DMS153 (cell line): ENCODE measurements around the gene PROKR1.
A peak's percentile ranks its signal among the peaks of the same experiment; 100 is the strongest.
"Not testable (repeated sequence)": the region's sequence is repeated elsewhere in the genome, so short reads cannot be mapped to it uniquely, and the experiment has no call there.

Source experiments
- DNase-seq: peaks from one replicate; lab custom pipeline; 2025; lab: John Stamatoyannopoulos, UW

PROKR1 gene

GRCh38 chr2:68643011-68643873 is at the start of gene PROKR1:
PROKR1 (plus strand) TSS chr2:68643579; CDS start chr2:68645822, 2,243 bp downstream.
- DNase-seq = peak; percentile 14

GRCh38 chr2:68594041-68594440 is 49.3 kb upstream of the PROKR1 start:
- DNase-seq = no peak

GRCh38 chr2:68594674-68595492 is 48.5 kb upstream of the PROKR1 start:
- DNase-seq = no peak

GRCh38 chr2:68595493-68595785 is 47.9 kb upstream of the PROKR1 start:
- DNase-seq = not testable (repeated sequence)

GRCh38 chr2:68600495-68600894 is 42.9 kb upstream of the PROKR1 start:
- not testable (repeated sequence) for DNase-seq

- no peak for DNase-seq
Measured at GRCh38 chr2:68603059-68603458, 40.3 kb upstream of the PROKR1 start.

GRCh38 chr2:68604077-68604476 is 39.3 kb upstream of the PROKR1 start:
- no peak for DNase-seq

GRCh38 chr2:68605939-68606338 is 37.4 kb upstream of the PROKR1 start:
- no peak for DNase-seq

- no peak for DNase-seq
Measured at GRCh38 chr2:68606759-68607158, 36.6 kb upstream of the PROKR1 start.

GRCh38 chr2:68607837-68608236 is 35.5 kb upstream of the PROKR1 start:
- no peak for DNase-seq

GRCh38 chr2:68612765-68613519 is 30.4 kb upstream of the PROKR1 start:
- DNase-seq = no peak

GRCh38 chr2:68620772-68621171 is 22.6 kb upstream of the PROKR1 start:
- DNase-seq = no peak

GRCh38 chr2:68623820-68624219 is 19.6 kb upstream of the PROKR1 start:
- no peak for DNase-seq

- no peak for DNase-seq
Measured at GRCh38 chr2:68627615-68628014, 15.8 kb upstream of the PROKR1 start.

GRCh38 chr2:68632021-68632420 is 11.4 kb upstream of the PROKR1 start:
- no peak for DNase-seq

GRCh38 chr2:68637047-68637446 is 6.3 kb upstream of the PROKR1 start:
- DNase-seq = no peak

GRCh38 chr2:68643874-68644485 is 601 bp downstream of the PROKR1 start:
- no peak for DNase-seq

GRCh38 chr2:68645523-68645922 is 2.1 kb downstream of the PROKR1 start:
- no peak for DNase-seq

- DNase-seq = no peak
Measured at GRCh38 chr2:68646303-68646702, 2.9 kb downstream of the PROKR1 start.

GRCh38 chr2:68650645-68651044 is 7.3 kb downstream of the PROKR1 start:
- no peak for DNase-seq

- DNase-seq = no peak
Measured at GRCh38 chr2:68653034-68653433, 9.7 kb downstream of the PROKR1 start.

- peak; percentile 36 for DNase-seq
Measured at GRCh38 chr2:68653538-68653982, 10.2 kb downstream of the PROKR1 start.
